H4 (cell line): ENCODE results near the gene GRAMD1A. TPM values are rescaled to one million over a fixed set of nuclear protein-coding genes. Genes with fewer than 3 reads are reported as not detected.
"Not testable (repeated sequence)": the region's sequence is repeated elsewhere in the genome, so short reads cannot be mapped to it uniquely, and the experiment has no call there.

Experiments used
- DNase-seq: peaks from one replicate; pipeline ENCODE4 v3.0.0-alpha.2; 2015; ENCODE audit warnings: low spot score
- total RNA-seq: library from RNA; depleted of rRNA; stranded (reverse); fragments of >200 nt; shearing (Covaris generic); gene quantifications from 2 replicates; pipeline ENCODE4 v1.2.3, GENCODE V29; 2014

The GRAMD1A gene
- total RNA-seq, 1 experiment from 2014 or later: 21.3 TPM

DNA sequence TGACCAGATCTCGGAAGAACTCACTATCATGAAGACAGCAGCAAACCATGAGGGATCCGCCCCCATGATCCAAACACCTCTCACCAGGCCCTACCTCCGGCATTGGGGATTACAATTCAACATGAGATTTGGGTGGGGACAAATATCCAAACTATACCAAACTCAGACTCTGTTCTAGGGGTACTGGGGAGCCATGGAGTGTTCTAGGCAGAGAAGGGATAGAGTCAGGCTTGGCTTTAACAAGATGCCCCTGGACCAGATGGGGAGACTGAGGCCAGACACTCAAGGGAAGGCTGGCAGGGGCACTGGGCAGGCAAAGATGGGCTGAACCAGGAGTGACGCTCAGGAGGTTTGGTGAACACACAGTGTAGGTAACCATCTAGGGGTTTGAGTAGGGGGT, 18.3 kb downstream of the GRAMD1A start:
- no peak for DNase-seq

DNA sequence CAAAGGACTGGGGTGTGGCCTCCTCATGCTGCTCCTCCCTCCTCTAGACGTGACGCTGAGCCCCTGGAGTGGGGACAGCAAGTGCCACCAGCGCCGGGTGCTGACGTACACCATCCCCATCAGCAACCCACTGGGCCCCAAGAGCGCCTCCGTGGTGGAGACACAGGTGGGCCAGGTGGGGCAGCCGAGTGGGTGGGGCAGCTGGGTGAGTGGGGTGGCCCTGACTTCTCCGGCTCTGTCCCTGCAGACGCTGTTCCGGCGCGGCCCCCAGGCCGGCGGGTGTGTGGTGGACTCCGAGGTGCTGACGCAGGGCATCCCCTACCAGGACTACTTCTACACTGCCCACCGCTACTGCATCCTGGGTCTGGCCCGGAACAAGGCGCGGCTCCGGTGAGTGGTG, 19.0 kb downstream of the GRAMD1A start:
- no peak for DNase-seq

DNA sequence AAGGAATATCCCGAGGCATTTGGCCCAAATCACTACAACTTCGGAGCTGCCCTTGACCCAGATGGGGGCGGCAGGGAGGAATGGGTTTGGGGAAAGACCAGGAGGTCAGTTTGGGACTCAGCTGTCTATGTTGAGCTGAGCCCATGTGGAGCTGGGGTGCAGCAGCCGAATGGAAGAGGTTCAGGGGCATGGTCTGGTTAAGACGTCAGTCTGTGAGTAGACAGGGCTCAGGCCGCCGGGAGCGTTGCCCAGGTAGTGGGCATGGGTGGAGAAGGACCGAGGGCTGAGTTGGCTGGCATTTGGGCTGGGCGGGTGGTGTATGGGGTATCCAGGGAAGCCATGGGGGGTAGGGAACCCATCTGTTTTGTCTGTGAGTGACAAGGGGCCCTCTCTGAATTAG, 20.9 kb downstream of the GRAMD1A start:
- no peak for DNase-seq

DNA sequence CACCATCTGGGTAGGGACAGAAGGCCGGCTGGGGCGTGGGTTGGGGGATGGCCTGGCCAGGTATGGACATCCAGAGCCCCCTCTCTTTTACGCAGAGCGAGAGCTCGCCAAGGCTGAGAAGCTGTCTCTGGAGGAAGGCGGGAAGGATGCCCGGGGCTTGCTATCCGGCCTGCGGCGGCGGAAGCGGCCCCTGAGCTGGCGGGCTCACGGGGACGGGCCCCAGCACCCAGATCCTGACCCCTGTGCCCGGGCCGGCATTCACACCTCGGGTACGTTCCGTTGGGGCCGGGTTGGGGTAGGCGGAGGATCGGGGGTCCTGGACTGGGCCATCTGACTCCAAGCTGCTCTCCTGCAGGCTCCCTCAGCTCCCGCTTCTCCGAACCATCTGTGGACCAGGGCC, 21.5 kb downstream of the GRAMD1A start:
- DNase-seq: no peak

DNA sequence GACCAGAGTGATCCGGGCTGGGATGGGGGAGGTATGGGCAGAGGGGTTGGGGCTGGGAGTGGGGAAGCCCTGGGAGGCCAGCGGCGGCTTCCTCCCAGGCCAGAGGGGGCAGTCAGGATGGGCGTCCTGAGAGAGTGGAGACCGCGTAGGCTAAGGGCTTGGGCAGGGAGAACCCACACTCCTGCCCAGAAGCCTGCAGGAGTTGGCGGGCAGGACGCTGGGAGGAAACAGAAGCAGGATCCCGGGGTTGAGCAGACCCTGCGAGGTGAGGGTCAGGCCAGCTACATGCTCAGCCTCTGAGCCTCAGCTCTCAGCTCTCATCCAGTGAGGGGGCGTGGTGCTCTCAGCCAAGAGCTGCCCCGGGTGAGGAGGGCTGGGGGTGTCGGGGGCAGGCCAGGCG, 22.3 kb downstream of the GRAMD1A start:
- no peak for DNase-seq

DNA sequence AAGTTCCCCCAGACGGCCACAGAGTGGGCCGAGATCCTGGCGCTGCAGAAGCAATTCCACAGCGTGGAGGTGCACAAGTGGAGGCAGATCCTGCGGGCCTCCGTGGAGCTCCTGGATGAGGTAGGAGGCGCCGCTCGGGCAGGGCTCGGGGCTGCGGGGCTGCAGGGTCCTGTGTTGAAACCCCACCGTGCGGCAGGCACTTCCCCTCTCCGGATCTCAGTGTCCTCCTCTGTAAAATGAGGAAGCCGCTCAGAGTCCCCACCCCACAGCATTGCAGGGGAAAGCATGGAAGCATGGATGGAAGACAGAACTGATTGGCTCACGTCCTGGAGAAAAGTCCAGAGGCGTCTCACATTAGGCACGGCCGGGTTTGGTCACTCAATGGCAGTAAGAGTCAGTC, 23.3 kb downstream of the GRAMD1A start:
- no peak for DNase-seq

DNA sequence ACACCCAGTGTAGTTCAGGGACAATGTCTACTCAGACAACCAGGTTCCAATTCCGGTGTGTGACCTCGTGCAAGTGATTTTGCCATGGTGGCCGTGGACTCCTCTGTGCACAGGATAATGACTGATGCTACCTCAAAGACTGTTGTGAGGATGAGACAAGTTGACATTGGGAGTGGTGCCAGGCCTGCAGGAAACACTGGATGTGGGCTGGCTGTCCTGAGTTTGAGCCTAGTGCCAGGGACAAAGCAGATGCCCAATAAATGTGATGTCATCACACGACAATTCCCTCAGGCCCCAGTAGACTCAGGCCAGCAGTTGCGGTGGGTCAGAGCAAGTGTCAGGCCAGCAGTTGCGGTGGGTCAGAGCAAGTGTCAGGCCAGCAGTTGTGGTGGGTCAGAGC, 24.0 kb downstream of the GRAMD1A start:
- no peak for DNase-seq

DNA sequence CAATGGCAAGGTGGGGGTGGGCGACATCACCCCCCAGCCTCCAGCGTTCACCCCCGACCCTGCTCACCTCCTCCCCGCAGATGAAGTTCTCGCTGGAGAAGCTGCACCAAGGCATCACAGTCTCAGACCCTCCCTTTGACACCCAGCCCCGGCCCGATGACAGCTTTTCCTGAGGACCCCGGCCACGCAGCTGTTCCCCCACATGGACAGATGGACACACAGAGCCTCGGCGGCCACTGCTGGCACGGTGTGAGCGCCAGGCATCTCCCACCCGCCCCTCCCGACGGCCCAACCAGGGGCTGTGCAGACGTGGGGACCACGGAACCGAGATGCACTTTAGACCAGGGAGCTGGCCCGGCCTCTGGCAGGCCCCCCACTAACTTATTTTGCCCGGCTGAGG, 25.8 kb downstream of the GRAMD1A start:
- DNase-seq: no peak

DNA sequence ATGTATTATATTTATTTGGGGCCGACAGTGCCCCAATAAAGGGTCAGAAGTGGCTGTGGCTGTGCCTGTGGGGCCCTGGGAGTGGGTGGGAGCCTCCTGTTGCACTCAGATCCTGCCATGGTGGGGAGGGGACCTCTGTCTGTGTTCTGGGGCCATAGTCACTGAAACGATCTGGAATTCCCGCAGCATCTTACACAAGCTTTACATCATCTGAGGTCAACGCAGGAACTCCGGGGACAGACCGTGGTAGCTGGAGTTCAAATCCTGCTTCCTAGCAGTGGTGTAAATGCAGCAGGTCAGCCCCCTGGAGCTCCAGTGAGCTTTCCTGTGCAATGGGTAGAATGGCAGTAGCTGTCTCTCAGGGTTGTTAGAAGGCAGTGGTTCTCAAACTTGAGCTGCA, 26.3 kb downstream of the GRAMD1A start:
- no peak for DNase-seq

DNA sequence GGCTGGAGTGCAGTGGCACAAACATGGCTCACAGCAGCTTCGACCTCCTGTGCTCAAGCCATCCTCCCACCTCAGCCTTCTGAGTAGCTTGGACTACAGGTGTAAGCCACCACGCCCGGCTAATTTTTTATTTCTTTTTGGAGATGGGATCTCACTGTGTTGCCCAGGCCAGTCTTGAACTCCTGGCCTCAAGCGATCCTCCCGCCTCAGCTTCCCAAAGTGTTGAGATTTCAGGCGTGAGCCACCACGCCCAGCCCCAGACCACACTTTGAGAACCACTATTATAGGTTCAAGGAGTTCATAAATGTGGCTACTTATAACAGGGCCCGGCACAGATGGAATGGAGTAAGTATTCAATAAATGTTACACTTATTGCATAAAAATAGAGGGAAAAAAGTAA, 26.9 kb downstream of the GRAMD1A start:
- no peak for DNase-seq

DNA sequence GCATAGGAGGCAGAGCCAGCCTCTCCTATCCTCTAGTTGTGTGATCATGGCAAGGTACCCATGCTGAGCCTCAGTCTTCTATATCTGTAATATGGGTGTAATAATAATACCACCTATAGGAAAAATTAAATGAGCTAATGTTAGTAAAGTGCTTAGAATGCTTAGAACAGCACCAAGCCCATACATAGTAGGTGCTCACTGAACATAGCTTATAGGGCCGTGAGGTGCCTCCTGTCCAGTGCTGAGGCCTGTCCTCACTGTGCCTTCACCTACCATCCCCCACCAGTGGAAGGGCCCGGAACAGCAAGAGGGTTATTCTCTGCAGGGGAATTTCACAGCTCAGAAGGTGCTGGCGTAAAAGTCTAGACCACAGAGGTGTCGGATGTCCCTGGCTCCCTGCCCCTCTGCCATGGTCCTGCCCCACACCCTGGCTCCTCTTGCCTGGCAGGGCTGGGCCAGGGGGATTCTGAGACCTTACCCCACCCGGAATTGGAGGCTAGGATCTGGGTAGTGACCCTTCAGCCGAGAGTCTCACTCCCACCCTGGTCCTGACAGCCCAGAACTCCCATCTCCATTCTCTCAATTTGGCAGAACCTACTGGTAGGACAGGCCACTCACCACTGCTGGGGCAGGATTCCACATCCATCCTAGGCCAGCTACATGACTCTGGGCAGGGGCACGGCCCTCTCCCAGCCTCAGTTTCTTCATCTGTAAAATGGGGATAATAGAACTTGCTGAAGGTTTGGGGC, 27.9 kb downstream of the GRAMD1A start:
- DNase-seq: peak; percentile 75

DNA sequence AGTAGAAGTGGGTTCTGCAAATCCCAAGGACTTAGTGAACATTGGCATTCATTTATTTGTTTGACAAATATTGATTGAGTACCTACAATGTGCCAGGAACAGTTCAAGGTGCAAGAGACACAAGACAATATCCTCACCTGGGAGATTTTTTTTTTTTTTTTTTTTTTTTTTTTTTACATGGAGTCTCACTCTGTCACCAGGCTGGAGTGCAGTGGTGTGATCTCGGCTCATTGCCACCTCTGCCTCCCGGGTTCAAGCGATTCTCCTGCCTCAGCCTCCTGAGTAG, 28.4 kb downstream of the GRAMD1A start:
- not testable (repeated sequence) for DNase-seq

DNA sequence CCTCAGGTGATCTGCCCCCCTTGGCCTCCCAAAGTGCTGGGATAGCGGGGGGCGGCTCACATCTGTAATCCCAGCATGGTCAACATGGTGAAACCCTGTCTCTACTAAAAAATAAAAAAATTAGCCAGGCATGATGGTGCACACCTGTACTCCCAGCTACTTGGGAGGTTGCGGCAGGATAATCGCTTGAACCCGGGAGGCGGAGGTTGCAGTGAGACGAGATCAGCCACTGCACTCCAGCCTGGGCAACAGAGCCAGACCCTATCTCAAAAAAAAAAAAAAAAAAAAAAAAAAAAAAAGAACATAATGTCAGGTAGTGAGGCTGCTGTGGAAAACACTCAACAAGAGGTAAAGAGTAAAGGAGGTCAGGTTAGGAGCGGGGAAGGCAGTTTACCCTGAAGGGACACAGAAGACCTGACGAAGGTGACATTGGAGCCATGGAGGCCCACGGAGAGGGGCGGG, 29.2 kb downstream of the GRAMD1A start:
- DNase-seq: not testable (repeated sequence)

DNA sequence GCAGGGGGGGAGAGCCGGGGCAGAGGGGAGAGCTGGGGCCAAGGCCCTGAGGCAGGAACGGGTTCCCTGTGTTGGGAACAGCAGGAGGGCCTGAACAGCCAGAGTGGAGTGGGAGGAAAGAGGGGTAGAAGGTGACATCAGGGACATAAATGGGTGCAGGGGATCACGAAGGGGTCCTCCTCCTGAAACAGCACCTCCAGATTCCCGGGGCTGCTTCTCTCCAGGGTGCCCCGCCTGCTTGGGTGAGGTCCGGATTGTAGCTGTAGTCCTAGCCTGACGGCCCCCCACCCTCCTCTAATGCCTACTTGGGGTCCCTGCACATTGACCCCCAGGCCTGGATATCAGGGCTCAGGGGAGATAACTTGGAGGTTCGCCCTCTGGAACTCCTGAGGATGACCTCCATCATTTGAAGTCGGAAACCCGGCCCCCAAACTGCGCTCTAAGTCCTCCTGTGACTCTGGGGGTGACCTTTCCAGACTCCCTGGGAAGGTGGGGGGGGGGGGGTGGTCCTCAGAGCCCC, 29.7 kb downstream of the GRAMD1A start:
- no peak for DNase-seq

DNA sequence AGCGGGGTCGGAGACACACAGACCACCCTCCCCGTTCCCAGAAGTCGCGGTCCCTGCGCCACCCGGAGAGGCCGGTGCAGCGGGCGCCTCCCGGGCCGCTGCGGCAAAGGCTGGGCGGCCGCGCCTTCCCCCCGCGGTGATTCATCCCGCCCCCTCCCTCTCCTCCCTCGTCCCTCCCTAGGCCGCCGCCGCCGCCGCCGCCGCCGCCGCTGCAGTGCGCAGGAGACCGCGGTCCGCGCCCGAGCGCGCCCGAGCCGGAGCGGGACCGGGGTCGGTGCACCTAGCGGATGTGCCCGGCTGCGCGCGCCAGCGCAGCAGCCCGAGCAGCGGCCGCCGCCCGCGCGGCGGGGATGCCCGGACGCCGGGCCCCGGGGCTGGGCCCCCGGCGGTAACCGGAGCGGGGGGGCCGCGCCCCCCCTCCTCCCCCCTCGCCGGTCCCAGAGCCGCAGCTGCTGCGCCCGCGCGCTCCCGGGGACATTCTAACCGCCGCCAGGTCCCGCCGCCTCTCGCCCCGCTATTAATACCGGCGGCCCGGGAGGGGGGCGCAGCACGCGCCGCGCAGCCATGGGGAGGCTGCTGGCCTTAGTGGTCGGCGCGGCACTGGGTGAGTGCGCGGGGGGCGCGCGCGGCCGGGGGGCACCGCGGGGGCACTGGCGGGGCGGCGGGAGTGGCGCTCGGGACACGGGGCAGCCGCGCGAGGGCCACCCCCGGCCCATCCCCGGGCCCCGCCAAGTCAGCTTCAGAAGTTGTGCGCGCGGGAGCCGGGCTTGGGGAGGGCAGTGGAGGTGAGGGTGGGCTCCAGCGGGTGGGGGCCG, 30.3 kb downstream of the GRAMD1A start, which contains the start of gene SCN1B:
TSS of gene SCN1B (plus strand) at position 214 of the 815 bp plus-strand sequence. CDS start at position 565, 351 bp downstream.
- peak; percentile 77 for DNase-seq

DNA sequence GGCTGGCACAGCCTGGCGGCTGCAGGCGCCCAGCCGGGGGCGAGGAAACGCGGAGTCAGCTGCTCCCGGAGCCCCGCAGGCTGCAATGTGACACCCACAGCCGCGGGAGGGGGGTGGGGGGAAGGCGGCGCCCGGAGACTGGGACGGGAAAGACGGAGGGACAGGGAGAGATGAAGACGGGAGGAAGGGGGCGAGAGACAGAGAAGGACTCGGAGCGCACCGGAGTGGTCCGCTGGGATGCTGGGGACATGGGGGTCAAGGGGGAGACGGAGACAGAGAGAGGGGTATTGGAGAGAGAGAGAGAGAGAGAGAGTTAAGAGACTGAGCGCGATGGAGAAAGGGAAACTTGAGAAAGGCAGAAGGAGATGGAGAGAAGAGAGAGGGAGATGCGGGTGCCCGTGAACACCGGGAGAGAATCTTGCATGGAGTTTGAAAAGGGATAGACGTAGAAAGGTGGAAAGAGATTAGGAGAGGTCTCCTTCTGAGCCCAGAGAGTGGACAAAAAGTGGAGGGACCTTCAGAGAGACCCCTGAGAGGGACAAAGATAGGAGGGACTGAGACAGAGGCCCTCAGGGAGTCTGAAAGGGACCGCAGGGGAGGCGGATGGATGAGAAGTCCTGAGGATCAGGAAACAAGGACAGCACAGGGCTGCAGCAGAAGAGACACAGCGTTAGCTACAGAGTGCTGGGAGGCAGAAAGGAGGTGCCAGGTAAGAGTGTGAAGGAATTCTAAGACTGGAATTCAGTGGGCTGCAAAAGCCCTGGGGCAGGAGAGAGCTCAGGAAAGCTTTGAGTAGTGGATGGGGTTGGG, 31.2 kb downstream of the GRAMD1A start:
- DNase-seq: no peak

DNA sequence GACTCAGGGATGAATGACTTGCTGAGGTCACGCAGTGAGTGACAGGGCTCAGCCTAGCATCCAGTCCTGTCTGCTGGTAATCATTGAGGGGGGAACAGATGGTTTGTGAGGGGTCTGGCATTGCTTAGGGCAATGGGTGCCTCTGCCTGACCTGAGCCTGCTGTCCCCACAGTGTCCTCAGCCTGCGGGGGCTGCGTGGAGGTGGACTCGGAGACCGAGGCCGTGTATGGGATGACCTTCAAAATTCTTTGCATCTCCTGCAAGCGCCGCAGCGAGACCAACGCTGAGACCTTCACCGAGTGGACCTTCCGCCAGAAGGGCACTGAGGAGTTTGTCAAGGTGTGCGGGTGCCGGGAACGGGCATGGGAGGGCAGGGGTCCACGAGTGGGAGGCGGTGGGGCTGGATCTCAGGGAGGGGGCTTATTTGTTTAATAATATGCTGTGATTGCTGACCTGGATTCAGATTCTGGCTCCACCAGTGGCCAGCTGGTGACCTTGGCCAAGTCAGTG, 32.3 kb downstream of the GRAMD1A start:
- no peak for DNase-seq

DNA sequence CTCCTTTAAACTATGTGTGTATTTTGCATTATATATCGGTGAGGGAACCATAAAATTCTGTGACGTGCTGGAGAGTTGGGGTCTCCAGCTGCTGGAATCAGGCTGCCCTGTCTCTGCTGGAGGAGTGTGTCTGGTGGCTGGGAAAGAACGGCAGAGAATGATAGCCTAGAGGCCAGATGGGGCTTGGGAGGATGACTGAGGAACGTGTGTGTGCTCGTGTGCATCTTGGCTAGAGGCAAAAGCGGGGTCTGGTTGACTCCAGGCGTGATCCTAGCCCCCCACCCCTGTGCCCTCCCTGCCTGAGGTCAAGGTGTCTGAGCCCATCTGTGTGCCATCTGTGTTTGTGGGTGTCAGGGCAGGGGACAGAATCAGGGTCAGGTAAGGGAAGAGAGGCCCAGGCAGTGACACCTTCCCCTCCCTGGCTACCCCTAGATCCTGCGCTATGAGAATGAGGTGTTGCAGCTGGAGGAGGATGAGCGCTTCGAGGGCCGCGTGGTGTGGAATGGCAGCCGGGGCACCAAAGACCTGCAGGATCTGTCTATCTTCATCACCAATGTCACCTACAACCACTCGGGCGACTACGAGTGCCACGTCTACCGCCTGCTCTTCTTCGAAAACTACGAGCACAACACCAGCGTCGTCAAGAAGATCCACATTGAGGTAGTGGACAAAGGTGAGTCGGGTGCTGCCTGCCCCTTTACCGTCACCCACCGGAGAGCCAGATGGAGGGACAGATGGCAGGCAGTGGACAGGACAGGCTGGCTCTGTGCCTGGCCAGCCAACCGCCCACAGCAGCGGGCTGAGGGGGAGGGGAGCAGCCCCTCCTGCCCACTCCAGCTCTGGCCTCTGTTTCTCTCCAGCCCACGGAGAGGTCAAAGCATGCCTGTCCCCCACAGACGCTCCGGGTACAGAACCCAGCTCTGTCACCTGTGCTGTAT, 33.2 kb downstream of the GRAMD1A start:
- no peak for DNase-seq

DNA sequence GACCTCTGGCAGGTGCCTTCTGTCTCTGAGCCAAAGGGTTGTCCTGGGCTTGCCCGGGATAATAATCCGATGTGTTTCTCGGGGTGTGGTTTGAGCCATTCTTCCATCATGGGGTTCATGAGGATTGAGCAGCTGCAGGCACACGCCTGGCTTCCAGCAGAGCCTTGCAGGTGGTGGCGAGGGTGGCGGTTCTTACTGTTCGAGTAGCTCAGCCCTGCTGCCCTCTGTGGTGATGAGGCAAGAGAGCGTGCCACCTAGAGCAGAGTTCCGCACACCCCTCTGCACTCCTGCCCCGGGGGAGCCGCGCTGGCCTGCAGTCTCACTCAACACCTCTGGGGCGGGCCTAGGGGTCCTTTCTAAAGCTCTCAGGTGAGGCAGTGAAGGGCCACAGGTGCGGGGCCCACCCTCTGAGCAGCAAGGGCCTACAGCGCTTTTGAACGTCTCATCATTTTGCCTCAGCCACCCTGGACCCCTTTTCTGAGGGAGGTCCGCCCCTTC, 33.9 kb downstream of the GRAMD1A start:
- DNase-seq: no peak

DNA sequence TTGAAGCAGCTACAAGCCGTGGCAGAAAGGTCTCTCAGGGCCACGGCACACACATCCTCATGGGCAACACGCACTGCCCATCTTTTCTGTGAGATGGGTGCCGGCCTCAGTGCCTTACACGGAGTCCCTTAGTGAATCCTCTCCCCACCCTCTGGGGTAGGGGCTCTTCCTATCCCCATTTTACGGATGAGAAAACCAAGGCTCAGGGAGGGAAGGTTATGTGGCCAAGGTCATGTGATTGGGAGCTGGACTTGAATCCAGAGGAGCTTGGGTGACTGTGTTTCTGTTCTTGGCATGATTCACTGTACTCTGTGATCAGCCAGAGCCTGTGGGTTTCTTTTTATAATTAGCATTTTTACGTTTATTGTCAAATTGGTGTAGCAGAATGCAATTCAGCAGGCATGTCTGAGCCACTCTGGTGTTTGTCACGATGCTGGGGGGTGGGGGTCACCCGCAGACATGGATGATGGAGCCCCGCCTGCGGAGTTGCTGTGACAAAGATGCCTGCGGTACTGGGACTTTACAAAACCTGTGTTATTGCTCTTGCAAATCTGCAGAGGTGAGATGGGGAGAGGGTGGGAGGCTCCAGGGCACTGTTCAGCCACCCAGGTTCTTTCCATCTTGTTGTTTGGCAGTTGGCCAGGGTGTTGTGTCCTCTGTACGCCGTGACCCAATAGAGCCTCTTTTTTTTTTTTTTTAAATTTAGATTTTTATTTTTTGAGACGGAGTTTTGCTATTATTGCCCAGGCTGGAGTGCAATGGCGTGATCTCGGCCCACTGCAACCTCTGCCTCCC, 34.7 kb downstream of the GRAMD1A start:
- no peak for DNase-seq
